K562 treated with DMSO at 1 percent for 24 hours (cell line): ENCODE results near the gene CTDSPL2. TPM values are rescaled to one million over a fixed set of nuclear protein-coding genes. Genes with fewer than 3 reads are reported as not detected.

Experiments
- total RNA-seq: library from RNA; unstranded; fragments of 300-600 nt; gene quantifications from 2 replicates; pipeline ENCODE4 v1.2.3, GENCODE V29; 2022; ENCODE audit warnings: low read depth; ENCODE audit not compliant: insufficient read depth

Gene CTDSPL2
- 16.2 and 28.8 TPM in 2 replicates for total RNA-seq

GRCh38 chr15:44426975-44427755 is at the start of gene CTDSPL2:
CTDSPL2 (plus strand) TSS chr15:44427629; CDS start chr15:44459015, 31,386 bp downstream.

GRCh38 chr15:44536962-44537734 is 109.7 kb downstream of the CTDSPL2 start, which contains the start of gene EIF3J:
EIF3J (plus strand) TSS chr15:44537147; CDS start chr15:44537195, 48 bp downstream.

Other genes with a start within 250 kb of the CTDSPL2 start
- gene FRMD5, start 232.4 kb upstream of the CTDSPL2 start, total RNA-seq = 0.16 TPM in 1 of 2 replicates, not detected in the other
- gene GOLM2, start 138.9 kb upstream of the CTDSPL2 start, total RNA-seq = 33.3 and 35.4 TPM in 2 replicates
- gene EIF3J, start 109.5 kb downstream of the CTDSPL2 start, total RNA-seq = 45.6 and 56.2 TPM in 2 replicates
- 34.8 and 42.9 TPM in 2 replicates for gene SPG11, start 236.0 kb downstream of the CTDSPL2 start, total RNA-seq